ENCODE measurements around the gene RNF19B. TPM values are rescaled to one million over a fixed set of nuclear protein-coding genes. Genes with fewer than 3 reads are reported as not detected.

Gene RNF19B
- total and polyA plus RNA-seq, 10 of the 15 experiments (the other 5 are each of a cell fraction or from before 2014, with no cell fraction given), result 2.8 to 32.6 (median 16.6) TPM

- POLR2A ChIA-PET, result interaction anchor here (0.6 to 5.7 kb wide), 7 partner anchors 12 to 68 kb away, joined by 3 to 56 read pairs (median 6); no protein-coding TSS in a partner anchor
- BruUV-seq (replicated peaks), result no TSS peak
- in situ Hi-C loops (cut with MboI) (no loop called here), intact Hi-C loops (cut with micrococcal nuclease; ENCODE audit: unreplicated experiment) (loop anchor here (1.0 to 5.0 kb wide), 2 partner anchors 30 to 75 kb away; partner anchors contain the start of gene AK2)
- Histone ChIP-seq H3K4me2 (ENCODE audit: control insufficient read depth, insufficient read depth) (peak overlapping the region; percentile 77), H3K27me3 (replicated peaks in 1 of 2; ENCODE audit: control insufficient read depth in 2 of 2, insufficient read depth in 2 of 2, low read length in 1 of 2) (no peaks in the 10 kb centered on the region), H3K79me2 (ENCODE audit: control insufficient read depth, insufficient read depth, low read length) (peaks cover 50% of the 10 kb centered on the region), H2AFZ (ENCODE audit: control insufficient read depth, low read depth, low read length) (no peak overlapping the region), H3K36me3 (ENCODE audit: control insufficient read depth in 2 of 2, insufficient read depth in 2 of 2, low read length in 1 of 2) (no peaks in the 10 kb centered on the region), H3K4me1 (ENCODE audit: control insufficient read depth, insufficient read depth, low read length) (peaks cover 9% of the 10 kb centered on the region), H3K4me3 (peak overlapping the region; percentile 79), H3K9ac (ENCODE audit: control insufficient read depth, insufficient read depth, low read length) (peak overlapping the region; percentile 57; the same call in 1 of the 2 replicates), H3K27ac (ENCODE audit: control insufficient read depth, insufficient read depth) (peak overlapping the region; percentile 22), H3K9me3 (replicated peaks; ENCODE audit: control insufficient read depth, insufficient read depth, low read length) (no peaks in the 10 kb centered on the region), H4K20me1 (ENCODE audit: control insufficient read depth, insufficient read depth) (no peaks in the 10 kb centered on the region)
- 2% methylated on average over 6 of the region's 6 CpGs for WGBS (ENCODE audit: insufficient coverage, insufficient replicate concordance, low lambda C conversion rate, missing lambda C conversion rate)
- FAIRE-seq (peak; percentile 93), DNase-seq (ENCODE audit: low read depth, low spot score) (peak; percentile 74), ATAC-seq (peak; percentile 48)
- SMC1A ChIA-PET (ENCODE audit: uncharacterized antibody, unreplicated experiment), result interaction anchor here (0.9 to 3.0 kb wide), 10 partner anchors 14 to 94 kb away, joined by 3 to 30 read pairs (median 4); no protein-coding TSS in a partner anchor
- CTCF ChIA-PET, result interaction anchor here (0.6 to 2.2 kb wide), 9 partner anchors 9 to 442 kb away, joined by 3 to 12 read pairs (median 3); no protein-coding TSS in a partner anchor
- RAD21 ChIA-PET (ENCODE audit: unreplicated experiment), result interaction anchor here (1.2 to 6.5 kb wide), 5 partner anchors 19 to 70 kb away, joined by 4 to 38 read pairs (median 8); no protein-coding TSS in a partner anchor
- TF ChIP-seq TBL1XR1 (IDR thresholded peaks at IDR 0.05; ENCODE audit: low read depth, low read length) (no peak), TCF3 (IDR thresholded peaks at IDR 0.05; ENCODE audit: borderline replicate concordance, insufficient read depth, low read depth, low read length) (no peak), CEBPB (IDR thresholded peaks at IDR 0.05; ENCODE audit: borderline replicate concordance in 1 of 2, low read depth in 2 of 2, low read length in 2 of 2) (no peak), CHD4 (IDR thresholded peaks at IDR 0.05) (no peak), ELK1 (IDR thresholded peaks at IDR 0.05; ENCODE audit: low read depth, low read length) (no peak), STAT3 (IDR thresholded peaks at IDR 0.05; ENCODE audit: low read depth, low read length) (0 out of 2 replicates have a peak, but pooled peaks have one; percentile 17), NRF1 (conservative IDR thresholded peaks at IDR 0.05; ENCODE audit: low read depth, low read length) (no peak), IKZF1 (conservative IDR thresholded peaks at IDR 0.05) (peak; percentile 54), SREBF2 (IDR thresholded peaks at IDR 0.05; ENCODE audit: low read length) (no peak), ZZZ3 (IDR thresholded peaks at IDR 0.05; ENCODE audit: control insufficient read depth, insufficient read length, low read depth) (no peak), FOS (IDR thresholded peaks at IDR 0.05; ENCODE audit: borderline replicate concordance, extremely low read depth, insufficient read length) (no peak), ZNF384 (IDR thresholded peaks at IDR 0.05; ENCODE audit: borderline replicate concordance, low read depth, low read length) (no peak), SREBF1 (IDR thresholded peaks at IDR 0.05; ENCODE audit: low read length) (no peak), RBBP5 (conservative IDR thresholded peaks at IDR 0.05) (no peak), SMARCA5 (IDR thresholded peaks at IDR 0.05) (no peak), TARDBP (IDR thresholded peaks at IDR 0.05; ENCODE audit: borderline replicate concordance) (no peak), IKZF2 (IDR thresholded peaks at IDR 0.05) (peak; percentile 68 to 69; a peak in 2 of 4 replicates), E4F1 (IDR thresholded peaks at IDR 0.05; ENCODE audit: borderline replicate concordance, partially characterized antibody) (no peak), MLLT1 (IDR thresholded peaks at IDR 0.05) (peak; percentile 67; the same call in 1 of the 2 replicates)
Observed at GRCh38 chr1:32962248-32962896, 2.2 kb downstream of the RNF19B start.
